ENCODE measurements around the gene KCND3. TPM values are rescaled to one million over a fixed set of nuclear protein-coding genes. Genes with fewer than 3 reads are reported as not detected.

KCND3 gene
- total and polyA plus RNA-seq, 2 donors from 2014 or later = 1.2 to 12.6 TPM

GRCh38 chr1:111988377-111988742 is 1.1 kb downstream of the KCND3 start:
- TF ChIP-seq CTCF (IDR thresholded peaks at IDR 0.05; ENCODE audit: borderline replicate concordance, extremely low read depth, insufficient read depth) = no peak
- no peak for FAIRE-seq

GRCh38 chr1:111987502-111987901 is 2.0 kb downstream of the KCND3 start:
- Histone ChIP-seq H3K27me3 (ENCODE audit: control insufficient read depth, insufficient read depth, low read length) (peaks cover 14% of the 10 kb centered on the region), H3K9ac (ENCODE audit: low read length in 3 of 3) (no peak overlapping the region), H3K9me3 (ENCODE audit: control insufficient read depth in 2 of 3, insufficient read depth in 1 of 3, low read length in 3 of 3) (no peaks in the 10 kb centered on the region), H3K36me3 (ENCODE audit: control insufficient read depth in 2 of 3, insufficient read depth in 3 of 3, low read length in 3 of 3) (no peaks in the 10 kb centered on the region), H3K4me1 (ENCODE audit: control insufficient read depth in 2 of 3, insufficient read depth in 2 of 3, low read depth in 1 of 3, low read length in 3 of 3) (peaks cover 0 to 12% (median 7%) of the 10 kb centered on the region in 3 donors), H3K4me3 (ENCODE audit: low read length in 3 of 3) (no peak overlapping the region), H3K27ac (ENCODE audit: low read depth in 2 of 2, low read length in 2 of 2) (no peak overlapping the region)
- intact Hi-C loops (cut with DNase I) = no loop called here
- no peak for TF ChIP-seq CTCF (IDR thresholded peaks at IDR 0.05; ENCODE audit: borderline replicate concordance, extremely low read depth, insufficient read depth)
- FAIRE-seq = no peak
- no peak for DNase-seq

More at GRCh38 chr1:111988377-111988742, 1.1 kb downstream of the KCND3 start:
- Histone ChIP-seq H3K36me3 (ENCODE audit: control insufficient read depth in 2 of 3, insufficient read depth in 3 of 3, low read length in 3 of 3) (no peaks in the 10 kb centered on the region), H3K9ac (ENCODE audit: low read length in 3 of 3) (no peak overlapping the region), H3K27ac (ENCODE audit: low read depth in 2 of 2, low read length in 2 of 2) (no peak overlapping the region), H3K4me1 (ENCODE audit: control insufficient read depth in 2 of 3, insufficient read depth in 2 of 3, low read depth in 1 of 3, low read length in 3 of 3) (peaks cover 0 to 12% (median 7%) of the 10 kb centered on the region in 3 donors), H3K4me3 (ENCODE audit: low read length in 3 of 3) (peak overlapping the region in 1 of 3 donors; percentile 9), H3K9me3 (ENCODE audit: control insufficient read depth in 2 of 3, insufficient read depth in 1 of 3, low read length in 3 of 3) (no peaks in the 10 kb centered on the region), H3K27me3 (ENCODE audit: control insufficient read depth, insufficient read depth, low read length) (peaks cover 14% of the 10 kb centered on the region)
- peak in 1 of 5 donors; percentile 12 for DNase-seq
- intact Hi-C loops (cut with DNase I) = no loop called here

- no peak for FAIRE-seq
Measured at GRCh38 chr1:111983500-111983899, 6.0 kb downstream of the KCND3 start.

More at GRCh38 chr1:111983500-111983899, 6.0 kb downstream of the KCND3 start:
- DNase-seq = no peak
- no peak overlapping the region for H3K9ac ChIP-seq (ENCODE audit: low read length in 3 of 3)
- no peaks in the 10 kb centered on the region for H3K4me1 ChIP-seq (ENCODE audit: control insufficient read depth in 2 of 3, insufficient read depth in 2 of 3, low read depth in 1 of 3, low read length in 3 of 3)
- peaks cover 12% of the 10 kb centered on the region for H3K27me3 ChIP-seq (ENCODE audit: control insufficient read depth, insufficient read depth, low read length)
- H3K9me3 ChIP-seq (ENCODE audit: control insufficient read depth in 2 of 3, insufficient read depth in 1 of 3, low read length in 3 of 3) = no peaks in the 10 kb centered on the region
- intact Hi-C loops (cut with DNase I) = no loop called here
- no peak for TF ChIP-seq CTCF (IDR thresholded peaks at IDR 0.05; ENCODE audit: borderline replicate concordance, extremely low read depth, insufficient read depth)
- no peaks in the 10 kb centered on the region for H3K36me3 ChIP-seq (ENCODE audit: control insufficient read depth in 2 of 3, insufficient read depth in 3 of 3, low read length in 3 of 3)
- H3K27ac ChIP-seq (ENCODE audit: low read depth in 2 of 2, low read length in 2 of 2) = no peak overlapping the region
- no peak overlapping the region for H3K4me3 ChIP-seq (ENCODE audit: low read length in 3 of 3)

All from kidney (tissue), 14 donors.